Measurements from ENCODE around the gene WSCD2.

The WSCD2 gene

GRCh38 chr12:108157870-108158459, 28.9 kb downstream of the WSCD2 start:
- DNase-seq (ENCODE audit: low read depth, low spot score), result no peak

- no peak for DNase-seq (ENCODE audit: low read depth, low spot score)
These were observed 33.1 kb downstream of the WSCD2 start for GRCh38 chr12:108162207-108162606.

- no peak for DNase-seq (ENCODE audit: low read depth, low spot score)
These were observed 37.4 kb downstream of the WSCD2 start for GRCh38 chr12:108166505-108166904.

GRCh38 chr12:108167974-108168373, 38.9 kb downstream of the WSCD2 start:
- DNase-seq (ENCODE audit: low read depth, low spot score), result no peak

GRCh38 chr12:108169708-108170107, 40.6 kb downstream of the WSCD2 start:
- no peak for DNase-seq (ENCODE audit: low read depth, low spot score)

- DNase-seq (ENCODE audit: low read depth, low spot score), result no peak
These were observed 41.1 kb downstream of the WSCD2 start for GRCh38 chr12:108170164-108170563.

- no peak for DNase-seq (ENCODE audit: low read depth, low spot score)
These were observed 42.9 kb downstream of the WSCD2 start for GRCh38 chr12:108172033-108172432.

GRCh38 chr12:108173160-108173559, 44.1 kb downstream of the WSCD2 start:
- no peak for DNase-seq (ENCODE audit: low read depth, low spot score)

GRCh38 chr12:108173892-108174291, 44.8 kb downstream of the WSCD2 start:
- no peak for DNase-seq (ENCODE audit: low read depth, low spot score)

- DNase-seq (ENCODE audit: low read depth, low spot score), result no peak
These were observed 45.6 kb downstream of the WSCD2 start for GRCh38 chr12:108174641-108175040.

GRCh38 chr12:108175310-108175709, 46.2 kb downstream of the WSCD2 start:
- DNase-seq (ENCODE audit: low read depth, low spot score), result no peak

GRCh38 chr12:108176292-108176691, 47.2 kb downstream of the WSCD2 start:
- DNase-seq (ENCODE audit: low read depth, low spot score), result no peak

GRCh38 chr12:108177131-108177530, 48.0 kb downstream of the WSCD2 start:
- DNase-seq (ENCODE audit: low read depth, low spot score), result no peak

GRCh38 chr12:108179305-108179704, 50.2 kb downstream of the WSCD2 start:
- no peak for DNase-seq (ENCODE audit: low read depth, low spot score)

GRCh38 chr12:108180255-108181094, 51.4 kb downstream of the WSCD2 start:
- no peak for DNase-seq (ENCODE audit: low read depth, low spot score)

GRCh38 chr12:108181095-108181454, 52.0 kb downstream of the WSCD2 start:
- DNase-seq (ENCODE audit: low read depth, low spot score), result no peak

GRCh38 chr12:108182096-108182495, 53.0 kb downstream of the WSCD2 start:
- DNase-seq (ENCODE audit: low read depth, low spot score), result no peak

- DNase-seq (ENCODE audit: low read depth, low spot score), result no peak
These were observed 55.9 kb downstream of the WSCD2 start for GRCh38 chr12:108185002-108185401.

GRCh38 chr12:108187831-108188230, 58.7 kb downstream of the WSCD2 start:
- DNase-seq (ENCODE audit: low read depth, low spot score), result no peak

- DNase-seq (ENCODE audit: low read depth, low spot score), result no peak
These were observed 61.4 kb downstream of the WSCD2 start for GRCh38 chr12:108190529-108190928.

GRCh38 chr12:108191086-108191485, 62.0 kb downstream of the WSCD2 start:
- no peak for DNase-seq (ENCODE audit: low read depth, low spot score)

GRCh38 chr12:108191938-108192337, 62.9 kb downstream of the WSCD2 start:
- DNase-seq (ENCODE audit: low read depth, low spot score), result no peak

GRCh38 chr12:108193493-108193892, 64.4 kb downstream of the WSCD2 start:
- DNase-seq (ENCODE audit: low read depth, low spot score), result no peak
